SU-DHL-6 (cell line): ENCODE results near the gene CEP85.

Experiments used
- EZH2phosphoT487 ChIP-seq: fragments of 200-600 bp; sonication (generic), shearing (Covaris generic); conservative IDR thresholded peaks from 2 replicates; pipeline ENCODE4 v1.6.1; 2018; ENCODE audit warnings: mild to moderate bottlenecking, antibody characterized with exemption, low read length, moderate library complexity, mixed read lengths
- TF ChIP-seq, protein P1 (sequence below): fragments of 200-600 bp; sonication (generic); IDR thresholded peaks from one replicate; pipeline ENCODE4 v1.5.1; 2017; ENCODE audit warnings: antibody characterized with exemption, mild to moderate bottlenecking, low read length, moderate library complexity; ENCODE audit not compliant: insufficient read depth, poor library complexity, severe bottlenecking

DNA sequence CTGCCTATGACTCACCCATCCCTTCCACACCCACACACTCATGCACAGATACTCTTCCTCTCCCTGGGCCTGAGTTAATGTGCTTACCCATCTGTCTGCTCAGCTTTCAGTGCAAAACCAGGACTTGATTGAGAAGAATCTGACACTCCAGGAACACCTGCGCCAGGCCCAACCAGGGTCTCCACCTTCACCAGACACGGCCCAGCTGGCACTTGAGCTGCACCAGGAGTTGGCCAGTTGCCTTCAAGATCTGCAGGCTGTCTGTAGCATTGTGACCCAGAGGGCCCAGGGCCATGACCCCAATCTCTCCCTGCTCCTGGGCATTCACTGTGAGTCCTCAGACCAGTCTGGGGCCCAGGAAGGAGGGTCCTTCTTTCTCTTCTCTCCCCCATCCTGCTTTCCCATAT, 42.4 kb downstream of the CEP85 start:
- TF ChIP-seq EZH2phosphoT487: no peak
- TF ChIP-seq, protein P1, sequence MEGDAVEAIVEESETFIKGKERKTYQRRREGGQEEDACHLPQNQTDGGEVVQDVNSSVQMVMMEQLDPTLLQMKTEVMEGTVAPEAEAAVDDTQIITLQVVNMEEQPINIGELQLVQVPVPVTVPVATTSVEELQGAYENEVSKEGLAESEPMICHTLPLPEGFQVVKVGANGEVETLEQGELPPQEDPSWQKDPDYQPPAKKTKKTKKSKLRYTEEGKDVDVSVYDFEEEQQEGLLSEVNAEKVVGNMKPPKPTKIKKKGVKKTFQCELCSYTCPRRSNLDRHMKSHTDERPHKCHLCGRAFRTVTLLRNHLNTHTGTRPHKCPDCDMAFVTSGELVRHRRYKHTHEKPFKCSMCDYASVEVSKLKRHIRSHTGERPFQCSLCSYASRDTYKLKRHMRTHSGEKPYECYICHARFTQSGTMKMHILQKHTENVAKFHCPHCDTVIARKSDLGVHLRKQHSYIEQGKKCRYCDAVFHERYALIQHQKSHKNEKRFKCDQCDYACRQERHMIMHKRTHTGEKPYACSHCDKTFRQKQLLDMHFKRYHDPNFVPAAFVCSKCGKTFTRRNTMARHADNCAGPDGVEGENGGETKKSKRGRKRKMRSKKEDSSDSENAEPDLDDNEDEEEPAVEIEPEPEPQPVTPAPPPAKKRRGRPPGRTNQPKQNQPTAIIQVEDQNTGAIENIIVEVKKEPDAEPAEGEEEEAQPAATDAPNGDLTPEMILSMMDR: no peak
